ENCODE results near the gene PRKCA.

The PRKCA gene

GRCh38 chr17:66747578-66748275, 445.3 kb downstream of the PRKCA start:
- no peak for DNase-seq (ENCODE audit: low read depth, low spot score)
- Histone ChIP-seq H3K36me3 (ENCODE audit: insufficient read depth, low read length) (no peaks in the 10 kb centered on the region), H3K4me3 (no peak overlapping the region), H3K27ac (no peak overlapping the region), H3K9ac (ENCODE audit: insufficient read length) (no peak overlapping the region), H3K9me3 (ENCODE audit: low read depth, low read length) (no peaks in the 10 kb centered on the region)
- no peak for TF ChIP-seq EZH2 (IDR thresholded peaks at IDR 0.05)

DNA sequence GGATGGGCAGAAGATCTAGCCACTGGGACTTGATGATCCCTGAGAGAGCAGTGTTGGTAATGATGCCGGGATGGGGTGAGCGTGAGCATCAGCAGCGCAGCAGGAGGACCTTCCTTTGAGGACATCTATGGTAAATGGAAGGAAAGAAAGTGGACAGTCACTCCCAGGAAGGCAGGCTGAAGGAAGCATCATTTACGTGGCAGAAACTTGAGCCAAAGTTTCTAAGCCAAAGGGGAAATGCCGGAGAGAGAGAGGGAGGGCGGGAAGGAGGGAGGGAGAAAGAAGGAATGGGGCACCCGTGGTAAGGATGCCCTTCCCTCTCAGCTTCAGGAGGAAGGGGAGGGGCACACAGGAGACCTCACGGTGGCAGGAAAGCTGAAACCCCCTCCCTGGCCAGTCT, 446.2 kb downstream of the PRKCA start:
- TF ChIP-seq FOXP2 (optimal IDR thresholded peaks at IDR 0.05; ENCODE audit: control extremely low read depth, extremely low read length, insufficient read depth) = no peak
- no peak for TF ChIP-seq POLR2AphosphoS5 (IDR thresholded peaks at IDR 0.05; ENCODE audit: borderline replicate concordance, low read depth, low read length)
- no peak for TF ChIP-seq EZH2 (IDR thresholded peaks at IDR 0.05)

DNA sequence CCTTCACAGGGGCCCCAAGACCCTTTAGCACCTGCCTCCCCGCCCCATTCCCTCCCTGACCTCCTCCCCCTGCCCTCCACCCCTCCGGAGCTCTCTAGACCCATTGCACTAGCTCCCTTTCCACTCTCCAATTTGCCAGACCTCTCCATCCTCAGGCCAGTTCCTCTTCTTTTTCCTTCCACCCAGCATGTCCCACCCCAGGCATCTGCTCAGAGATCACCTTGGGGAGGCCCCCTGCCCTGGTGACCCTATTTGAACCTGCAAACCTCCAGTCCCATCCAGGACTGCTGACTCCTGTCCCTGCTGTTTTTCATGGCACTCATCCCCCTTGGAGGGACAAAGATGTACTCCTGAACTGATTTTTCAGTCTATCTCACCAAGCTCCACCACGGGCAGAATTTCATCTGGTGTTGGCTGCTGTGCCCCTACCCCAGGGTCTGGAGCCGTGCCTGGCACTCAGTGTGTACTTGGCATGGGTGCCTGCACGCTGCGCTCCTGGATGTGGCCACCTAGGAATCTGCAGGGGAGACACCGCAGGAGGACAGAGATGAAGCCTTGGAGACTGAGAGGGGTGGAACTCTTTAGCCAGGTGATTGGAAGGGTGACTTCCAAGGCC, 446.9 kb downstream of the PRKCA start:
- Histone ChIP-seq H3K36me3 (ENCODE audit: insufficient read depth, low read length) (no peaks in the 10 kb centered on the region), H3K27ac (no peak overlapping the region), H3K4me3 (no peak overlapping the region), H3K9ac (ENCODE audit: insufficient read length) (no peak overlapping the region), H3K9me3 (ENCODE audit: low read depth, low read length) (no peaks in the 10 kb centered on the region)
- no peak for DNase-seq (ENCODE audit: low read depth, low spot score)
- no peak for TF ChIP-seq POLR2AphosphoS5 (IDR thresholded peaks at IDR 0.05; ENCODE audit: borderline replicate concordance, low read depth, low read length)
- TF ChIP-seq EZH2 (IDR thresholded peaks at IDR 0.05) = no peak
- no peak for TF ChIP-seq FOXP2 (optimal IDR thresholded peaks at IDR 0.05; ENCODE audit: control extremely low read depth, extremely low read length, insufficient read depth)

More for the DNA sequence above, 446.2 kb downstream of the PRKCA start:
- no peak overlapping the region for H3K9ac ChIP-seq (ENCODE audit: insufficient read length)
- DNase-seq (ENCODE audit: low read depth, low spot score) = no peak
- no peak overlapping the region for H3K27ac ChIP-seq
- no peaks in the 10 kb centered on the region for H3K9me3 ChIP-seq (ENCODE audit: low read depth, low read length)
- H3K36me3 ChIP-seq (ENCODE audit: insufficient read depth, low read length) = no peaks in the 10 kb centered on the region
- H3K4me3 ChIP-seq = no peak overlapping the region

GRCh38 chr17:66750116-66750515, 447.7 kb downstream of the PRKCA start:
- Histone ChIP-seq H3K36me3 (ENCODE audit: insufficient read depth, low read length) (no peaks in the 10 kb centered on the region), H3K27ac (no peak overlapping the region), H3K4me3 (no peak overlapping the region), H3K9me3 (ENCODE audit: low read depth, low read length) (no peaks in the 10 kb centered on the region), H3K9ac (ENCODE audit: insufficient read length) (no peak overlapping the region)
- no peak for TF ChIP-seq FOXP2 (optimal IDR thresholded peaks at IDR 0.05; ENCODE audit: control extremely low read depth, extremely low read length, insufficient read depth)
- no peak for TF ChIP-seq EZH2 (IDR thresholded peaks at IDR 0.05)
- TF ChIP-seq POLR2AphosphoS5 (IDR thresholded peaks at IDR 0.05; ENCODE audit: borderline replicate concordance, low read depth, low read length) = no peak
- no peak for DNase-seq (ENCODE audit: low read depth, low spot score)

GRCh38 chr17:66750781-66751543, 448.5 kb downstream of the PRKCA start:
- H3K9me3 ChIP-seq (ENCODE audit: low read depth, low read length) = no peaks in the 10 kb centered on the region
- TF ChIP-seq FOXP2 (optimal IDR thresholded peaks at IDR 0.05; ENCODE audit: control extremely low read depth, extremely low read length, insufficient read depth) = no peak
- TF ChIP-seq POLR2AphosphoS5 (IDR thresholded peaks at IDR 0.05; ENCODE audit: borderline replicate concordance, low read depth, low read length) = no peak
- no peak for TF ChIP-seq EZH2 (IDR thresholded peaks at IDR 0.05)
- H3K9ac ChIP-seq (ENCODE audit: insufficient read length) = no peak overlapping the region
- no peak overlapping the region for H3K27ac ChIP-seq
- H3K36me3 ChIP-seq (ENCODE audit: insufficient read depth, low read length) = no peaks in the 10 kb centered on the region
- DNase-seq (ENCODE audit: low read depth, low spot score) = no peak
- no peak overlapping the region for H3K4me3 ChIP-seq

GRCh38 chr17:66751771-66752170, 449.4 kb downstream of the PRKCA start:
- no peak overlapping the region for H3K4me3 ChIP-seq
- no peaks in the 10 kb centered on the region for H3K9me3 ChIP-seq (ENCODE audit: low read depth, low read length)
- H3K36me3 ChIP-seq (ENCODE audit: insufficient read depth, low read length) = no peaks in the 10 kb centered on the region
- no peak overlapping the region for H3K9ac ChIP-seq (ENCODE audit: insufficient read length)
- TF ChIP-seq EZH2 (IDR thresholded peaks at IDR 0.05) (no peak), FOXP2 (optimal IDR thresholded peaks at IDR 0.05; ENCODE audit: control extremely low read depth, extremely low read length, insufficient read depth) (no peak), POLR2AphosphoS5 (IDR thresholded peaks at IDR 0.05; ENCODE audit: borderline replicate concordance, low read depth, low read length) (no peak)
- H3K27ac ChIP-seq = no peak overlapping the region
- no peak for DNase-seq (ENCODE audit: low read depth, low spot score)

GRCh38 chr17:66752411-66752810, 450.0 kb downstream of the PRKCA start:
- Histone ChIP-seq H3K9me3 (ENCODE audit: low read depth, low read length) (no peaks in the 10 kb centered on the region), H3K27ac (no peak overlapping the region), H3K9ac (ENCODE audit: insufficient read length) (no peak overlapping the region), H3K4me3 (no peak overlapping the region), H3K36me3 (ENCODE audit: insufficient read depth, low read length) (no peaks in the 10 kb centered on the region)
- DNase-seq (ENCODE audit: low read depth, low spot score) = no peak
- no peak for TF ChIP-seq POLR2AphosphoS5 (IDR thresholded peaks at IDR 0.05; ENCODE audit: borderline replicate concordance, low read depth, low read length)
- TF ChIP-seq EZH2 (IDR thresholded peaks at IDR 0.05) = no peak
- no peak for TF ChIP-seq FOXP2 (optimal IDR thresholded peaks at IDR 0.05; ENCODE audit: control extremely low read depth, extremely low read length, insufficient read depth)

- Histone ChIP-seq H3K9me3 (ENCODE audit: low read depth, low read length) (no peaks in the 10 kb centered on the region), H3K27ac (no peak overlapping the region)
- DNase-seq (ENCODE audit: low read depth, low spot score) = no peak
Measured at GRCh38 chr17:66753126-66753920, 450.9 kb downstream of the PRKCA start.

More at GRCh38 chr17:66753126-66753920, 450.9 kb downstream of the PRKCA start:
- Histone ChIP-seq H3K4me3 (no peak overlapping the region), H3K36me3 (ENCODE audit: insufficient read depth, low read length) (no peaks in the 10 kb centered on the region), H3K9ac (ENCODE audit: insufficient read length) (no peak overlapping the region)
- TF ChIP-seq EZH2 (IDR thresholded peaks at IDR 0.05) (no peak), FOXP2 (optimal IDR thresholded peaks at IDR 0.05; ENCODE audit: control extremely low read depth, extremely low read length, insufficient read depth) (no peak), POLR2AphosphoS5 (IDR thresholded peaks at IDR 0.05; ENCODE audit: borderline replicate concordance, low read depth, low read length) (no peak)

All from SK-N-MC (cell line).